ENCODE measurements around the gene CACNG4.

Gene CACNG4

DNA sequence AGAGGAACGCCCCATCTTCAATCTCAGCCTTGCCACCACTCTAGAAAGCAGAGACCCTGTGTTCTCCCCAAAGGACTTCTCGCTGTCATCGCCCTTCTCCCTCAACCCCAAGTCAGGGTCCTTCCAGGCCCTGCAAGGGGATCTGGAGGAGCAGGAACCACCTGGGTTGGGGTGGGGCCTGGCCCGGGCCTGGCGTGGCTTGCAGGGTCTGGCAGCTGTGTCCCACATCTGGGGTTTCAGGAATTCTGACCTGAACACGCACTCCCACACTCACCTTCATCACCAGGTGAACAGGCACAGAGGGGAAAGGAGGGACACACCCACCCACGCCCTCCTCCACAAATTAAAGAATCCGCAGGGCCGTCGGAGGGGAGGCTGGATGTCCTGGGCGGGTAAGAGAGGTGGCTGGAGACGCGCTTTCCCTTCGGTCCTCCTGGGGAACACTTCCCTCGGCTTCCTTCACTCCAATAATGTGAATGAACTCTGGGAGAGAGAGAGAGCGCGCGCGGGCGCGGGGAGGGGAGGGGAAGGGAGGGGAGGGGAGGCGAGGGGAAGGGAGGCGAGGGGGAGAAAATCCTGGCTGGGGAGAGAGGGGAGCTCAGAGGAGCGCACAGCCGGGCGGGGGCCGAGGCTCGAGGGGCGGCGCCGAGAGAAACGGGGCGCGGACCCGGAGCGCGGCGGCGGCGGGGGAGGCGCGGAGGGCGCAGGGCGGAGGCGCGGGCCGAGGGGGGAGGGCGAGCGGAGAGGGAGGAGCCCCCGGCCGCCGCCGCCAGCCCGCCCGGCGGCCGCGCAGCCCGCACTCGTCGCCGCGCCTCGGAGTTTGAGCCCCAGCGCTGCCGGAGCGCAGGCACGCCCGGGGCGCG is at the start of gene CACNG4:
Gene CACNG4, plus strand, starts transcription at position 799 of the 863 bp plus-strand sequence. CDS start 205 bp downstream, outside the sequence.
- DNase-seq (ENCODE audit: low read depth in 3 of 3): no peak

DNA sequence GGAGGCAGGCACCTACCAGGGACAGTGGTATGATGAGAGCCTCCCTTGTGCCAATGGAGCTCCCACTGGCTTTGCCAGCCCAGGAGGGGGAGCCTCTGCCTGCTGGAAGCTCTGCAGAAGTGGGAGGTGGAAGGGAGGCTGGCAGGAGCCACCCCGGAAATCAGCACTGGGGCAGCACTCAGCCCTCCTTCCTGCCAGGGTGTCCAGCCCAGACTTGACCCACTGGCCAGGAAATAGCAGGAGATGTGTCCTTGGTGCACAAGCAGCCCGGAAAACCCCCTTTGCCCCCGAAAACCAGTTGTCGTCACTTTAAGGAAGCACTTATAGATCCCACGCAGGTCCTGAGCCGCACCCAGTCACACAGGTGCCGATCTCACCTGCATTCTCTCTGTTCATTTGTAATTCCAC is 49.3 kb upstream of the CACNG4 start:
- DNase-seq (ENCODE audit: low read depth in 3 of 3): no peak

DNA sequence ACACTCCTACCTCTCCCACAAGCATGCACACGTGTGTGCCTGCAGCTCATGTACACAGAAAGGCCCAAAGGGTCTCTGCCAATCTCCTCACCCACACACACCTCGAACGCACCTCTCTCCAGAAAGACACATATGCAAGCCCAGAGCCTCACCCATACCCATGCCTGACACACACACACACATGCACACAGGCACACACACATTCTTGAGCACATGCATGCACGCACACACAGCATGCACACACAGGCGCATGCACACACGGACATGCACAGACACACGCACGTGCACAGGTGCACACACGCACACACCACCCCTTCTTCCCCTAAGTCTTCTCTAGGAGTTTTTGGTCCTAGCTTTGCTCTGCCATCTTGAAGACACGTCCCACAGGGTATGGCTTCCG is 48.7 kb upstream of the CACNG4 start:
- DNase-seq (ENCODE audit: low read depth in 3 of 3): no peak

DNA sequence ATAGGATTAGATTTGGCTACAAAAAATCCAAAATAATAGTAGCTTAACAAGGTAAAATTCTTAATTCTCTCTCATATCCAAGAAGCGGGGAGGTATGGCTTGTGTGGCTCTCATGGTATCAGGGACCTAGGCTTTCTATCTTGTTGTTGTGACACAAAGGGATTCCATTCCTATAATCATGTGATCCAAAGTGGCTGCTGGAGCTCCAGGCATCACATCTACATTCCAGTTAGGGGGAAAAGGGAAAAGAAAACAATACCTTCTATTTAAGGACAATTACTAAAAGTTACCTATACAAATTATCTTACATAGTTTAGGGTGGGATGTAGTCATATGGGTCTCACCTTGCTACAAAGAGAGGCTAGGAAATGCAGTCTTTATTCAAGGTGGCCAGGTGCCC is 47.6 kb upstream of the CACNG4 start:
- no peak for DNase-seq (ENCODE audit: low read depth in 3 of 3)

DNA sequence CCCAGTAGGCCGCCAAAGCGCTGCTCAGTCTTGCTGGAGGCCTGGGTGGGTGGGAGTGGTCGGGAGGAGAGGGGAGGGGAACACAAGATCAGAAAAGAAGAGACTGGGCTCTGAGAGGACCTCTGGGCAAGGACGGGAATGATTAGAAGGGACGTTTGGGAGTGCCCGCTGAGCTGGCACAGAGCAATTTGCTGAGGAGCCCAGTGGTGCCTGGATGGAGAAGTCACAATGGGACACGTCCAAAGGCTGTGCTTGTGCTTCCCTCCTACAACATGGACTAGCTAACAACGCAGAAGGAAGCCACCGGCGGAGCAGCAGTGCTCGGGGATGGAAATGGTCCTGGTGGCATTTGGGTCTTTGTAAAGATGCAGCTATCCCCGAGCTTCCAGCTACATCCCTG is 45.6 kb upstream of the CACNG4 start:
- no peak for DNase-seq (ENCODE audit: low read depth in 3 of 3)

DNA sequence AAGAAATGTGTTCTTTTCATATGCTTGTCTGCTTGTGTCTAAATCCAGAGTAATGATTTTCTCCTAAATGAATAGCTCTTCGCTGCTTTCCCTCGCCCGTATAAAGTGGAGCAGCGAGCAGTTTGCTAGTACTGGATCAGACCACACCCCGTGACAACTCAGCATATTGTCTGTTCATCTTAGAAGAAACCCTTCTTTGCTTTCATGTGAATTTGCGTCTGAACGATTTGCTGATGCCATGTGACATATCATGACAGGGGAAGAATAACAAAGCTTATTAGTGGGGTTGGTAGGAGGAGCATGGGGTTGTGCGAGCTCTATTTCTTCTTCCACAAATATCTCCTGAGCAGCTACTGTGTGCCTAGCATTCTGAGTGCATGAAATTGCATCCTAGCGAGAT is 44.1 kb upstream of the CACNG4 start:
- DNase-seq (ENCODE audit: low read depth in 3 of 3): no peak

DNA sequence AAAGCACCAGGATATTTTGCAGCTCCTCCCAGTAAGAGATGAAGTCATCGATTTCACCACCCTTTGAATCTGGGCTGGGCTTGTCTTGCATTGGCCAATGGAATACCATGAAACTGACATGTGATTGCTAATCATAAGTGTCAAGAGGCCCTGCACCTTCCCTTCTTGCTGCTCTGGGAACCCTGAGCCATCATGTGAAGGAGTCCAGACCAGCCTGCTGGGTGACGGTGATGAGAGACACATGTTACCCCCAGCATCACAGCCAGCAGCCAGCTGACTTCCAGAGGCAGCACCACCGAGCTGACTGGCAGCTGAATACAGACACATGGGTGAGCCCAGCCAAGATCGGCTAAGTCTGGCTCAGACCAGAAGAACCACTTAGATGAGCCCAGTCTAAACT is 43.6 kb upstream of the CACNG4 start:
- DNase-seq (ENCODE audit: low read depth in 3 of 3): no peak

DNA sequence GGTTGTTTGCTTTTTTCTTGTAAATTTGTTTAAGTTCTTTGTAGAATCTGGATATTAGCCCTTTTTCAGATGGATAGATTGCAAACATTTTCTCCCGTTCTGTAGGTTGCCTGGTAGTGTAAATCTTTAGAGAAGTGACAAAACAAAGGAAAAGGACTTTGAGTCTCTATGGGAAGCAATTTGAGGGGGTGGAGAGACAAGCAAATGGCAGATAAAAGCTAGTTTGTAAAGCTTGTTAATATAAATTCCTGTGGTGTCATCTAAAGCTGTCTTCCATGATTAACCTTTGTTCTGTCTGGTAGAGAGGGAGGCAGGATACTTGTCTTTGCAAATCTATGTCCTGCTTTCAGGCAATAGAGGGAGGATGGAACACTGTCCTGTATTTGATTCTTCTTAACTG is 40.6 kb upstream of the CACNG4 start:
- DNase-seq (ENCODE audit: low read depth in 3 of 3): no peak

DNA sequence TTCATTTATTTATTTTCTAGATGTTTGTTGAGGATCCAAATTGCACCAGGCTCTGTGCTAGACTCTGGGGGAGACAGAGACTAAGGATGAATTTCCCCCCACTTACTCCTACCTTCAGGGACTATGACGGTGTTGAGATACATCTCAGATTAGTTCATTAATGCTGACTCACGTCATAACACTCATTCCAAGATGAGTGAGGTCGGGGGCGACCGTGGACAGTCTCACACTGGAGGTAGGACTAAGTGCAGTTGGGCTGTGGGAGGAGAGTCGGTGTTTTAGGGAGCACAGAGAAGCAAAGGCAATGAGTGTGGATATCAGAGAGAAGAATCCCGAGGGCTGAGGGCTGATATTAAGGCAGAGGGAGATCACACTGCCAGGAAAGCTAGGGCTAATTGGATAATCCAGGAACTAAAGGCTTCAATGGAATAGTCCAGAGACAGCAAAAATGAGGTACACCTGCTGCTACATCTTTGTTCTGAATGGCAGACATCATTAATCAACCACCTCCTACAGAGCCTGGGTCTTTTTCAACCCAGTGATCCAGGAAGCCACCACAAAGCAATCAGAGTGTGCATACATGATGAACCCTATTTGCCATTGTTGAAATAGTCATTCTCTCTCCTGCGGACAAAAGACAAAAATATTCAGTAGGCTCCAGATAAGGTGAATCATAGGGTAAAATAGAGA is 38.6 kb upstream of the CACNG4 start:
- DNase-seq (ENCODE audit: low read depth in 3 of 3): no peak

DNA sequence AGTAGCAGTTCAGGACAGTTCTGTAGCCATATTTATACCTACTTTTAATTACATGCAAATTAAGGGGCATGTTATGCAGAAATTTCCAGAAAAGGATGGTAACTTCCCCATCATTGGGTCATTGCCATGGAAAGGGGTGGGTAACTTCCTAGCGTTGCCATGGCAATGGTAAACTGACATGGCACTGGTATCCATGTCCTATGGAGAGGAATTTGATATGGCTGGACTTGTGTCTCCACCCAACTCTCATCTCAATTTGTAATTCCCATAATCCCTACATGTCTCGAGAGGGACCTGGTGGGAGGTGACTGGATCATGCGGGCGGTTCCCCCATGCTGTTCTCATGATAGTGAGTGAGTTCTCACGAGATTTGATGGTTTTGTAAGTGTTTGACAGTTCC is 35.6 kb upstream of the CACNG4 start:
- DNase-seq (ENCODE audit: low read depth in 3 of 3): no peak

DNA sequence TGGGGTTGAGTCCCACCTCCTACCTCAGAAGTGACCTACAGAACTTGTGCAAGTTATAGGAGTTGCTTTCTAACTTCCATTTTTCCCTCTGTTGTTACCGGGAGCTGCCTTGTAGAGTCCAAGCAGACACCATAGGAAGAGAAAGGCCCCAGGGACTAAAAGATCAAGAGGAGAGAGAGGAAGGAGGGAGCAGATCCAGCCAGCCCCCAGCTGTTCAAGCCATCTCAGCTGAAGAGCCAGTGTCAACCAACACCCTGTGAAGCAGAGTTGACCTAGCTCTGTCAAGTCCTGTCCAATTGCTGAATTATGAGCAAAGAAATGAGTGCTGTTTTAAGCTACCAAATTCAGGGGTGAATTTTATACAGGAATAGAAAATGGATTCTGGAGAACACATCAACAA is 34.9 kb upstream of the CACNG4 start:
- no peak for DNase-seq (ENCODE audit: low read depth in 3 of 3)

DNA sequence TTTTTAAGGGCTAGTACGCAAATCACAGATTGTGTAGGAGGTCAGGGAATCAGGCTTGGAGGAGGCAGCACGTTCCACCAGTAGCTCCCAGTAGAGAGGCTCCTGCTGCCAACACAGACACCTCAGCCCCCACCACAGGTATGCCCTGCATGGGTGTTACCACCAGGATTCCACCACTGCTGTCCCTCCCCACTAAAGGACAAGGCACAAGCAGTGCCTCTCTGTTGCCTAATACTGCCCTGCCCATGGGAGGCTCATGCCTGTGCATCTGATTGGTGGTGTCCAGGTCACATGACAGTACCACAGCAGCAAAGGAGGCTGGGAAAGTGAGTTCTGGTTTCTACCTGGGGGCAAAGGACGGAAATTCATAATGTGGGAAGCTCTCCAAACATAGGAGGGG is 33.6 kb upstream of the CACNG4 start:
- DNase-seq (ENCODE audit: low read depth in 3 of 3): no peak

DNA sequence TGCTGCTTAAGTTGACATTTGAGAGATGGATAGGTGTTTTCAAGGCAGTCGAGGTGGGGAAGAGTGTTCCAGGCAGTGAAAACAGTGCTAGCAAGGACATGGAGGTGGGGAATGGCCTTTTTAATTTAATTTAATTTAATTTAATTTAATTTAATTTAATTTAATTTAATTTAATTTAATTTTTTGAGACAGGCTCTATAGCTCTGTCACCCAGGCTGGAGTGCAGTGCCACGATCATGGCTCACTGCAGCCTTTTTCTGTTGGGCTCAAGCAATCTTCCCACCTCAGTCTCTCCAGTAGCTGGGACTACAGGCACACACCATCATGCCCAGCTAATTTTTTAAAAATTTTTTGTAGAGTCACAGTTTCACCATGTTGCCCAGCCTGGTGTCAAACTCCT is 32.2 kb upstream of the CACNG4 start:
- DNase-seq (ENCODE audit: low read depth in 3 of 3): no peak

DNA sequence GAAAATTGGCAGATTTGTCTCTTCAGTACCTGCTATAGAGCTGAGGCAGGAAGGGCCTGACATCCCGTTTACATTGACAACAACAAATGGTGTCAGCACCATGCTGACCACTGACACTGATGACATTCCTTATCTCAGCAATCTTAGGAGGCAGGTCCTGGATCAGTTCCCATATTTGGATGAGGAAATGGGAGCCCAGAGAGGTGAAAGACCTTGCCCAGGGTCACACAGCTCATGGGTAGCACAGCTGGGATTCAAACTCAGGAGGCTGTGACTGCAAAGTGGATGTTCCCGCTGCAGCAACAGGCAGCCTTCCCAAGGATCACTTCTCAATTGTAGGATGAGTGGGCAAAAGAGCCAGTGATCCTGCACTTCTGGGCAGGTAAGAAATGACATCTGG is 30.5 kb upstream of the CACNG4 start:
- no peak for DNase-seq (ENCODE audit: low read depth in 3 of 3)

DNA sequence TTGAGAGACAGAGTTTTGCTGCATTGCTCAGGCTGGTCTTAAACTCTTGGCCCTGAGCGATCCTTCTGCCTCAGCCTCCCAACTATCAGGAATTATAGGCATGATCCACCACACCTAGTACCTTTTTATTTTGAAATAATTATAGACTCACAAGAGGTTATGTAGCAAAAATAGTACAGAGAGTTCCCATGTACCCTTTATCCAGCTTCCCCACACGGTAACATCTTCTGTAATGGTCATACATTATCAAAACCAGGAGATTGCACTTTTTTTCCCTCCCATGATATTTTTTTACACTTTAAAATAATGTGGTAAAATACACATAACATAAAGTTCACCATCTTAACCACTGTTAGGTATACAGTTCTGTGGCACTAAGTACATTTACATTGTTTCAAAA is 28.8 kb upstream of the CACNG4 start:
- no peak for DNase-seq (ENCODE audit: low read depth in 3 of 3)

DNA sequence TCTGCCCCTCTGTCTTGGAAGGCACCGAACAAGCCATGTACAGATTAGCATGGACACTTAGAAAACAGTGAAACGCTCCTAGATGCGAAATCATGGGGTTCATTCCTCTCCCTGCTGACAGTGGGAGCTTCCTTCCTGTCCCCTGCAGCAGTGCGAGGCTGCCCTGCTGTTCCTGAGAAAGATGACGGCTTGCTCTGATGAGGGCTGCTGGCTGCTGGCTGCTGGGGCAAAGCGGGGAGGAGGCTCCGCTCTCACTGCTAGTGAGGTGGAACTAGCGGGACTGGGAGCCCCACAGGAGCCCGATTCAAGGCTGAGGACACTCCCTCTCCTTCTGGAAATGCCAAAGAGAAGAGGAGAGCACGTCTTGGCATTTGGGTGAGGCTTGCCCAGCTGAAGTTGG is 25.9 kb upstream of the CACNG4 start:
- DNase-seq (ENCODE audit: low read depth in 3 of 3): no peak

DNA sequence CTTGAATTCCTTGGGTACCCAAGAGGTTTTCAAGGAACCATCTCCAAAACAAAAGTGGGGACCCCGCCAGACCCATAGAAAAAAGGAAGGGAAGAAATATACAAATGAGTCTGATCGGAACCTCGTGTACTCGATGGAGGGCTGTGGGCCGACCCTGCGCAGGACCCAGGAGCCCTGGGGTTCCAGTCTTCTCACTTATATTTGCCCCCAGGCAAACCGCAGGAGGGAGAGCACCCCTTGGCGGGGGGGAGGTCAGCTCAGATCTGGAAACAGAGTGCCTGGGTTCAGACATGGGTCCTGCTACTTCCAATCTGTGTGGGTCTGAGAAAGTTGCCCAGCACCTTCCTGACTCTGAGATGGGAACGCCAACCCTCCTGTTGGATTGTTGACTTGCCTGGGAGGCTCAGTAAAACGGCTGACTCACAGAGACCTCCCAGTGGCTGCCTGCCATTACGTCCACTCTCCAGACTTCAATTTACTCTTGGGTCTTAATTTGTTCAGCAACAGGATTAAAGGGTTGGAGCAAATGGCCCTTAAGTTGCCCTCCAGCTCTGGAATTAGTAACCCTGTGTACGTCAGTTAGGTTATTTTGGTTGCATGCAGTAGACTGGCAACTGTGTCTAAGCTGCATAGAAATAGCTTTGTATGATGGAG is 24.9 kb upstream of the CACNG4 start:
- DNase-seq (ENCODE audit: low read depth in 3 of 3): no peak

DNA sequence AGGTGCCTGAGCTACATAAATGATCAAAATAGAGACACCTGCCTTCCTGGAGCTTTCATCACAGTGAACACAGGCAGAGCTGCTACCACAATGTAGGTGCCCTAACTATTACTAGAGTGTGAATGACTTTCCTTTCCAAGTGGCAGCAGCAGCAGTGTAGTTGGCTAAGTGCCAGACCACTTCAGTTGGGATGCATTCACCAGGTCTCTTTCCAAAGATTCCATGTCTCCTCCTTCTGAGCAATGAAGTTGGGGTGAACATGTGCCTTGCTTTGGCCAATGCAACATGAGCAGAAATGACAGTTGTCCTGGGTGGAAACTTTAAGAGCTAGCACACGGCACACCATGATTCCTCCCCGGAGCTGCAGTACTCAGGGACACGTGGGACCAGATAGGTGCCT is 23.3 kb upstream of the CACNG4 start:
- no peak for DNase-seq (ENCODE audit: low read depth in 3 of 3)

DNA sequence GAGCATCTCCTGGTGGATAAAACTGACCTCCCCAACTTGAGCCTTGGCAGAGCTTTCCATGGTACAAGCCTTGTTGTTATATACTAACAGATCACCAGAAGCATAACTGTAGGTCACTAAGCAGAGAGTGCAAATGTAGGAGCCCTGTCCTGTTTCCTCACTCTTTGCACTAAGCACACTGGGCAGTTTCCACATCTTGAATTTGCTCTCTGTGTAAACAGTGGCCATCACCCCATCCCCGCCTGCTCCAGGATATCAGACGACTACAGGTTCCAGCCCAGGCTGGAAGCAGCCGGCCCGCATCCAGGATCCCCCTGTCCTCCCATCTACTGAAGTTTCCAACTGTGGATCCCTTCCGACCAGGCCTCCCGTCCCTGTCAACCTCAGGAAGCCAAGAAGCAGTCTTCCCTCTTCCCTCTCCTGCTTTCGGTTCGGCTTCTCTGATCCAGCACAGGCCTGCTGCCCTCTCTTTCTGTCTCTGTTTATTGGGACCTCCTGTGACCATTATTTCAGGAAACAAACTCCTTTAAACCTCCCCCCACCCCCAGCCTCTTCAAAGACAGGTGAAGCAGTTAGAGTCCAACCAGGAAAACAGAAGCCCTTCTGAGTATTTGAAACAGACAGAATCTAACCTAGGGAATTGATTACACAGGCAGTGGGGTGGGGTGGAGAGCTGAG is 22.6 kb upstream of the CACNG4 start:
- no peak for DNase-seq (ENCODE audit: low read depth in 3 of 3)

DNA sequence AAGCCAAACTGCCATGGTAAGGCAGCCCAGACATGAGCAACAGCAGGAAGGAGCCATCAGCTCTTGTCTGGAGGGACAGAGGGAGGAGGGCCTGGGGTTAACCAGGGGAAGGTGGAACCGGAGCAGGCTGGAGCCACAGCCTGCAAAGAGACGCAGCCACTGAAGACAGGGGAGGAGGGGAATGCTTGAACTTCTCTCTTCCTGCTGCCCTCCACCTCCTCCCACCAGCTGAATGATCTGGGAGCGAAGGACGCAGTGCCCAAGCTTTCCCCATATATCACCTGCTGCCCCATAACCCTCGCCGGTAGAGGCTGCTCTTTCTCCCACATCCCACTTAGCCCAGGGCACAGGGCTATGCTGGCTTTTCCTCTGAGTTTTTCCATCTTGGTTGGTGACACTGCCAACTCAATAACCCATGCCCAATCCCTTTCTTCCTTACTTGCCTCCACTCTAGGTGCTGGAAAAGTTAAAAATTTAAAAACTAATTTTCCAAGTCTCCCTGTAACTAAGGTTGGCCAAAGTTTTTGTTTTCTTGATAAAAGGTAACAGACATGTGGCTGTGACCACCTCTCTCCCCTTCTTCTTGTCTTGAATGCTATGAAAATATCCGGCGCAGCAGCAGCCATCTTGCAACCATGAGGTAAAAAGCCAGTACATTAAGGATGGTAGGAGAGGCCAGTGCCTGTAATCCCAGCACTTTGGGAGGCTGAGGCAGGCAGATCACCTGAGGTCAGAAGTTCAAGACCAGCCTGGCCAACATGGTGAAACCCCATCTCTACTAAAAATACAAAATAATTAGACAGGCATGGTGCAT is 21.8 kb upstream of the CACNG4 start:
- DNase-seq (ENCODE audit: low read depth in 3 of 3): no peak

DNA sequence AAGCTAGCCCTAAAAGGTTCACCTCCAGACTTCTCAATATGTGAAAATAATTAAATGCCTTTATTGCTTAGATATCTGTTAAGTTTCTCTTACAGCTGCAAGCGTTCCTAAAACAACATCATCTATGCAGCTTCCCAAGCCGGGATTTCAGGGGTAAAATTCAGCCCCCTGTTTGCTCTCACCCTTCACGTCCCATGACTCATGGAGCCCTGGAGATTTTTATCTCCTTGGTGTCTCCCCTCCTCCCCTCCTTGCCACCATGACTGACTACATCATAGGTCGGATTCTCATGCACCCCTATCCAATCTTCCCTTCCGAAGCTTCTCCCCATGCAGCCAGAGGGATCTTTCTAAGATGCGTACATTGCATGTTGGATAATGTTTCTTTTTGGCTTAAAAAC is 21.0 kb upstream of the CACNG4 start:
- DNase-seq (ENCODE audit: low read depth in 3 of 3): no peak
